ENCODE data around the gene PAX3.

- TF ChIP-seq POLR2AphosphoS5 (IDR thresholded peaks at IDR 0.05; ENCODE audit: insufficient read depth in 1 of 2, low read depth in 1 of 2) = no peak
- TF ChIP-seq, protein P1, sequence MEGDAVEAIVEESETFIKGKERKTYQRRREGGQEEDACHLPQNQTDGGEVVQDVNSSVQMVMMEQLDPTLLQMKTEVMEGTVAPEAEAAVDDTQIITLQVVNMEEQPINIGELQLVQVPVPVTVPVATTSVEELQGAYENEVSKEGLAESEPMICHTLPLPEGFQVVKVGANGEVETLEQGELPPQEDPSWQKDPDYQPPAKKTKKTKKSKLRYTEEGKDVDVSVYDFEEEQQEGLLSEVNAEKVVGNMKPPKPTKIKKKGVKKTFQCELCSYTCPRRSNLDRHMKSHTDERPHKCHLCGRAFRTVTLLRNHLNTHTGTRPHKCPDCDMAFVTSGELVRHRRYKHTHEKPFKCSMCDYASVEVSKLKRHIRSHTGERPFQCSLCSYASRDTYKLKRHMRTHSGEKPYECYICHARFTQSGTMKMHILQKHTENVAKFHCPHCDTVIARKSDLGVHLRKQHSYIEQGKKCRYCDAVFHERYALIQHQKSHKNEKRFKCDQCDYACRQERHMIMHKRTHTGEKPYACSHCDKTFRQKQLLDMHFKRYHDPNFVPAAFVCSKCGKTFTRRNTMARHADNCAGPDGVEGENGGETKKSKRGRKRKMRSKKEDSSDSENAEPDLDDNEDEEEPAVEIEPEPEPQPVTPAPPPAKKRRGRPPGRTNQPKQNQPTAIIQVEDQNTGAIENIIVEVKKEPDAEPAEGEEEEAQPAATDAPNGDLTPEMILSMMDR (IDR thresholded peaks at IDR 0.05) = no peak
Observed at GRCh38 chr2:222212571-222212970, 86.2 kb downstream of the PAX3 start.

Measured in vagina (tissue), 2 donors.